Measurements from ENCODE around the gene CDRT15L2.

- no peak for TF ChIP-seq EZH2 (IDR thresholded peaks at IDR 0.05; ENCODE audit: insufficient read depth, poor library complexity, severe bottlenecking)
- no peak for TF ChIP-seq EZH2phosphoT487 (IDR thresholded peaks at IDR 0.05; ENCODE audit: insufficient read depth, low read depth)
Measured at GRCh38 chr17:20562587-20562986, 16.9 kb upstream of the CDRT15L2 start.

Data from GM23248 (cell line).